HG02623 (cell line): Measurements from ENCODE around the gene PLPPR5.
"Not testable (repeated sequence)": the region's sequence is repeated elsewhere in the genome, so short reads cannot be mapped to it uniquely, and the experiment has no call there.

Source experiments
- ATAC-seq: cut with Tn5 transposase; IDR thresholded peaks from one replicate; pipeline ENCODE4 v1.9.1; 2021; ENCODE audit warnings: moderate library complexity; ENCODE audit not compliant: unreplicated experiment

PLPPR5 gene

GRCh38 chr1:99004861-99005442 lies at the start of gene PLPPR5:
Gene PLPPR5, minus strand, starts transcription at chr1:99004861. Its CDS starts 190 bp downstream, at chr1:99004671.
- ATAC-seq, result no peak

GRCh38 chr1:99051611-99052283 lies 47.1 kb upstream of the PLPPR5 start:
- ATAC-seq, result no peak

- no peak for ATAC-seq
Measured at GRCh38 chr1:99049745-99050144, 45.1 kb upstream of the PLPPR5 start.

GRCh38 chr1:99036746-99037145 lies 32.1 kb upstream of the PLPPR5 start:
- ATAC-seq, result not testable (repeated sequence)

DNA sequence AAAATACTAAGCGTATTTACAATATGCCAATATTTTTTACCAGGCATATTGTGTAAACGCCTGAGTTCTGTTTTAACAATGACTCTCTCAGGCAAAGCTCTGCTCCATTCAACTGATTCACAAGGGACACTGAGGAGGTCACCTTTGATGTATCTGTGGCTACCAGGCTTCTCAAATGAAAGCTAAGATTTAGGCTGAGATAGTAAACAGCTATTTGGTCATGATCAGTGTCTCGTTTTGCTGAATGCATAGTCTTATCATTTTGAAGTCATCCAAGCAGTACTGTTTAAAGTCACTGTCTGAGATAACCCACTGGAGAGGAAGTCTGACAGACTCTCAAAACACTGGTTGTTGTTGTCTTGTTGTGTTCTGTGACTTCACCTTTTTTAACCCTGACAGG lies 13.7 kb upstream of the PLPPR5 start:
- no peak for ATAC-seq

- no peak for ATAC-seq
Measured at GRCh38 chr1:99017655-99018054, 13.0 kb upstream of the PLPPR5 start.

- ATAC-seq, result no peak
Measured at GRCh38 chr1:99010679-99011078, 6.0 kb upstream of the PLPPR5 start.

DNA sequence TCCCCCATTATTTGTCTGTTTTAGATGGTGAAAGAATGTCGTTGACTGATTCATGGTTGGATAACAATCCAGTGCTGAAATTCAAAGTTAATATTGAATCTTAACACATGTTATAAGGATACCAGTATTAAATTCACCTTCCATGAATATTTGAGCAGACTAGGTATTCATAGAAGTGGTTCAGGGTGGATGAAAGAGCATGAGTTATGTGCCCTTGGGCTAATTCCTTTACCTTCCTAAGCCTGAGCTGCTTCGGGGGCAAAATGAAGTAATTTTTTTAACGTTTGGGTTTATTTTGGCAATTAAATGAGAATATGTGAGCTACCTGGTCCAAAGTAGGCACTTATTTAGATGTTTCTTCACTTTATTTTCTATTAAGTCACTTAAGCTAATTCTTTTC lies 2.7 kb upstream of the PLPPR5 start:
- no peak for ATAC-seq

DNA sequence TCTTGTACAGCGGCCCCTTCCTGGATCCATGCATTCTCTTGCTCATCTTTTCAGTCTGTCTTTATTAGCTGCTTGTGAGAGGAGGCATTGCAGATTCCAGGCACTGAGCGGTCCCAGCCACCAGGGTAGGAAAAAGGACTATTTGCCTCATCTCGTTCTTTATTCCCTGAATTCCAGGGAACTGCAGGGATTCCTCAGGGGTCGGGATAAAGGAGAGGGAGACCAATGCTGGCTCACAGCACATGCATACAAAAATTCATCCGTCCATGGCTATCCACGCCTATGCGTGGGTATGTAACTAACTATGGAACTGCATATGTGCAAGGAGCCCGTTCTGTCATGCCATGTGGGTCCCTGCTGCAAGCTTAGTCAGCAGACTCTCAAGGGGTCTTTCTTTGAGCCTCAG lies 879 bp upstream of the PLPPR5 start:
- no peak for ATAC-seq

- no peak for ATAC-seq
Measured at GRCh38 chr1:99004254-99004860, 304 bp downstream of the PLPPR5 start.

- ATAC-seq, result no peak
Measured at GRCh38 chr1:99003581-99004253, 944 bp downstream of the PLPPR5 start.

GRCh38 chr1:98992844-98993243 lies 11.8 kb downstream of the PLPPR5 start:
- ATAC-seq, result no peak

- ATAC-seq, result no peak
Measured at GRCh38 chr1:98991127-98992012, 13.3 kb downstream of the PLPPR5 start.

DNA sequence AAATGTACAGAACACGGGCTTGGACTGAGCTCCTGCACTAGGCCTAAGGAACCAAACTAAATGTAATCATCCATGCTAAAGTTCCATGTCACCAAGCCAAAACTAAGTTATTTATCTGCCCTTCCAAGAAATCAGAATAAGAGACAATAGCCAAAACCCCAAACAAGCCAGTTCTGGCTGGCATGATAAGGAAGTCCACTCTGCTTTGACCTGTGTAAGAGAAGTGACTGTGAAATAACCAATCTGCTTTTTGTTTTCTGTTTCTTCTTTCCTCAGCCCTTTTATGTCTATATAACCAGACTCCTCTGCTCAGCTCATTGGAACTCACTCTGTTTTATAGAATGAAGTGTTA lies 15.1 kb downstream of the PLPPR5 start:
- ATAC-seq, result no peak

DNA sequence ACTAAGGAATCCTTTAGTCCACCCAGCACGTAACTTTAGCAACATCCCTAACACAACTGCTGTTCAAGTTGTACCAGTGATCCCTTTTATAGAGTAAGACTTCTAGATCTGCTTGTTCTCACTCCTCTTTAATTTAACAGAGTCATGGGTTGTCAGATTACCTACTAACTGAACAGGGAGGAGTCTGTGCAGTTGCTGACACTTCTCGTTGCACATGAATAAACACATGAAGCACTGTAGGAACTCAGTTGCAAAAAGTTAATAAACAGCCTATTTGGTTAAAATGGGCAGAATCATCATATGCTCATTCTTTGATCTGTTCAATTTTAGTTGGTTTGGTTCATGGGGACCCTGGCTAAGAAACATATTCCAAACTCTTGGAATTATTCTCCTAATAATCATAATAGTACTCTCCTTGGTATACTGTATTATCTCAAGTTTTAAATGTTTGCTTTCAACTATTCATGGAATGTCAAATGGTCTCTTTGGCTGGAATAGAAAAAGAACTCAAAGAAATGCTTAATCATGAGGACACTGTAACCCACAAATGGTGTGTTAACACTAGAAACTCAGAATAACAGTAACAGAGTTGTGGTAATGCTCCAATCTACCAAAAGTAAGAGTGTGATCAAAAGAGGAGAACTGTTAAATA lies 15.6 kb downstream of the PLPPR5 start:
- peak; percentile 59 for ATAC-seq

DNA sequence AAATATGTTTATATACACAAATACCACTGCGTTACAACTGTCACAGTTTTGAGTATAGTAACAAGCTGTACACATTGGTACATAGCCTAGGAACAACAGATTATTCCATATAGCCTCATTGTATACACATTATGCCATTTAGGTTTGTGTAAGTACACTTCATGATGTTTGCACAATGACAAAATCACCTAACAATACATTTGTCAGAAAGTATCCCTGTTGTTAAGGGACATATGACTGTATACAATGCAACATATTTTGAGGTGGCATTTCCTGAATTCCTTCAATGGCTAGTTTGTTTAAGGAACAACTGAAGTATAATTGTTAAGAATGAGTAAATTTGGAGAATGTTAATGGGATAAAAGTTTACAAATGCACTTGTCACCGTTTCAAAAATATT lies 19.0 kb downstream of the PLPPR5 start:
- ATAC-seq, result no peak

DNA sequence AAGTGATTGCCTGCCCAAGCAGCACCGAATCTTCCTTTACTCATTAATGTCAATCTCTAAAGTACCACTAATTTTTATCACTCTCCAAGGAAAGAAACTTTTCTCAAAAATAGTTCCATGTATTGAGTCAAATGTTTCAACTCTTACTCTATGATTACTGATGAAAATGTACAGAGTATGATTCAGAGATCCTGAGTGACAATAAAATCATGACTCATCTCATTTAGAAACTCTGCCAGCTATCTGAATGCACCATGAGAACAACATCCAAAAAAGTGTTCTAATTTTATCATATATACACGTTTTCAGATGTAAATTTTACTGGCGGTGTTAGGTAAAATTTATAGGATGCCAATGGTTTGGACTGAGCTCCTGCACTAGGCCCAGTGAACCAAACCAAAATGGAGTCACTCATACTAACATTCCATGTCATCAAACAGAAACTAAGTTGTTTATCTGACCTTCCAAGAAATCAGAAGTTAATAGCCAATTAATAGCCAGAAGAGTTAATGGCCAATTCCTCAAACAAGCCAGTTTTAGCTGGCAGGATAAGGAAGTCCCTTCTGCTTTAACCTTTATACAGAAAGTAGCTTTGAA lies 22.6 kb downstream of the PLPPR5 start:
- no peak for ATAC-seq

DNA sequence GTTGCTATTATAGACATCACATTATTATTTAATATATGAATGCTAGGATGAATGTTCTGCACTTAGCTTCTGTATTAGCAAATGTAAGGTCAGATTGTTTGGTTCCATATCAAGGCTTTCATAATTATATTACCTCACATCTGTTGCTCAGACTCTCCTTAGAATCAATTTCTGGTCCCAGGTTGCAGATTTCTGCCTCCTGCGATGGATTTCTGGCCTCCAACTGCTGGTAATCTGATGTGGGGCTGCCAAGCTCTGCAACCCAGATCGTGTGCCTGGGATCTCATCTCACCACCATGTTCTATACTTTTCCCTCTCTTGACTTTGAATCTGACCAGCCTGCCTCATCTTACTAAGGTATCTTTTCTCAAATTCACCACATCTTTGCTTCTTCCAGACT lies 25.2 kb downstream of the PLPPR5 start:
- no peak for ATAC-seq

DNA sequence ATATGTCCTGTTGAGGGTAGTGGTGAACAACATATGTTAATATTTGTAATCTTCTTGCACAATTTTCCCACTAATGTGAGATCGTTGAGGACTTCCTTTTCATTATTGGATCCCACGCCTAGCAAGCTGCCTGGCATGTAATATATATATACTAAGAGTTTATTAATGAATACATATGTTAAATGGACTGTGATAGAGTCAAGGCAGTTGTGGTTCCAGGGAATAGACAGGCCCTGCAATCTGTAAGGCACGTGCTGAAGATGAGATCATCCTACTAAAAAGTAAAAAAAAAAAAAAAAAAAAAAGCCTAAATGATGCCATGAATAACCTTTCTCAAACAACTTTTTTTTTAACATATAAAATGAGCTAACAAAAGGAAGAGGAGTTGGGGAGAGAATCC lies 28.9 kb downstream of the PLPPR5 start:
- no peak for ATAC-seq

DNA sequence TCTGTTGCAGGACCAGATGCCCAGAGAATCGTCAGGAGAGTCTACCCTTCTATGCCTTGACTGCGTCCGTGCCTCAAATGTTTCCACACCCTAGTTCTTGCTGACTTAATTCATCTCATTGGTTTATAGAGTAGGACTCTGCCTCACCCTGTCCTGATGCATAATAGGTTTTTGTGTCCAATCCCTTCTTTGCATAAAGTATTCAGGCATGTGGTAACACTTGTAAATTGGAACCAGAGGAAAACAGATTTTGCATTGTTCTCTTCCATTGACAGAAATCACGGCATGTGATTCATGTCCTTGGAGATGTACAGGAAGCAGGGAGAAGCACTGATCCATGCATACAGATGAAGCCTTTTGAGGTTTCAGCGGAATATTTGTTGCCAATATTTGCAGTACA lies 29.5 kb downstream of the PLPPR5 start:
- no peak for ATAC-seq
